Omental fat pad (tissue), 4 donors: ENCODE results near the gene FOXRED2. TPM values are rescaled to one million over a fixed set of nuclear protein-coding genes. Genes with fewer than 3 reads are reported as not detected.
"Not testable (repeated sequence)": the region's sequence is repeated elsewhere in the genome, so short reads cannot be mapped to it uniquely, and the experiment has no call there.

Source experiments
- ATAC-seq: fragments of 150-250 bp; one replicate; pipeline ENCODE4 v1.9.1; 2016; ENCODE audit warnings: mild to moderate bottlenecking, moderate library complexity; ENCODE audit not compliant: low FRiP score
- DNase-seq: peaks from one replicate; pipeline ENCODE4 v3.0.0-alpha.2; 2019; ENCODE audit warnings: low spot score
- total RNA-seq, 4 donors: library from RNA; depleted of rRNA; stranded (reverse); fragments of >200 nt; gene quantifications; one replicate each; pipeline ENCODE4 v1.1.0, GENCODE V29; 2016
- TF ChIP-seq, protein P1 (sequence below), 3 donors: fragments of 450-650 bp; IDR thresholded peaks; one replicate each; pipeline ENCODE4 v1.5.1; 2016 to 2017; ENCODE audit warnings: antibody characterized with exemption in 3 of 3, mild to moderate bottlenecking in 3 of 3, moderate library complexity in 2 of 3

FOXRED2 gene
- total RNA-seq, 4 donors from 2014 or later = 4.0 to 11.7 (median 5.1) TPM

DNA sequence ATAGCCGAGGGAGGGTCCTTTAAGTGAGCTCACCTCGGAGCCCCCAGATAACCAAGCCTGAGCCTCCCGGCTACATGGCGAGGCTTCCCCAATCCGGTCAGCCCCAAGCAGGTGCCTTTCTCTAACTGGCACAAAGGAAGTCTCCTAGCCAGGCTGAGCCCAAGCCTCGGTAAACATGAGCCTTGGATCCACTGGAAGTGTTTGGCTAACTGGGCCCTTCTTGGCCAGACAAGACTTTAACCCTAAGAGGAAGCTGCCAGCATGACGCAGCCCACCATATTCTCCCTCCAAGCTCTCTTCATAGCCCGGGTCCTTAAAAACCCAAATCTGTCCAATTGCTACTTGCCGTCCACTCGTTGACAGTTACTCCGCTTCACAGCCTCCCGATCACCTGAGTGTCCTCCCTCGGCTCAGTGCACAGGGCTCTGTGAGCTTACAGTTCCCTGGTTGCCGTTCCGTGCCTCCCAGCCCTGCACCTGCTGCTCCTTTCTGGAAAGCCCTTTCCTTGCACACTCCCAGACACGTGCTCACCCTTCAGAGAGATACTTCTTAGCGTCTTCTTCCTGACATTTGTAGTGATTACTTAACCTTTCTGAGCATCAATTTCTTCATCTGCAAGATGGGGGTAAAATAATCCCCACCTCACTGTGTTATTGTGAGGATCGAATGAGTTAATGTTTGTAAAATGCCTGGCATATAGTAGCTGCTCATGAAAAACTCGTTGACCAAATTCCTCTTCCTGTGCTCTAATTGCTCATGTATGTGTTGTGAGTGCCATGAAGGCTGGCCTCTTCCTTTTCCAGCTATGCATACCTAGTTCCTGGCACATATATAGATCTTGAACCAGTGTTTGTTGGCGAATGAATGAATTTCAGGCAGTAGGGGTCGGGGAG is 51.0 kb downstream of the FOXRED2 start:
- DNase-seq (no peak), ATAC-seq (peak; percentile 22)
- TF ChIP-seq, protein P1, sequence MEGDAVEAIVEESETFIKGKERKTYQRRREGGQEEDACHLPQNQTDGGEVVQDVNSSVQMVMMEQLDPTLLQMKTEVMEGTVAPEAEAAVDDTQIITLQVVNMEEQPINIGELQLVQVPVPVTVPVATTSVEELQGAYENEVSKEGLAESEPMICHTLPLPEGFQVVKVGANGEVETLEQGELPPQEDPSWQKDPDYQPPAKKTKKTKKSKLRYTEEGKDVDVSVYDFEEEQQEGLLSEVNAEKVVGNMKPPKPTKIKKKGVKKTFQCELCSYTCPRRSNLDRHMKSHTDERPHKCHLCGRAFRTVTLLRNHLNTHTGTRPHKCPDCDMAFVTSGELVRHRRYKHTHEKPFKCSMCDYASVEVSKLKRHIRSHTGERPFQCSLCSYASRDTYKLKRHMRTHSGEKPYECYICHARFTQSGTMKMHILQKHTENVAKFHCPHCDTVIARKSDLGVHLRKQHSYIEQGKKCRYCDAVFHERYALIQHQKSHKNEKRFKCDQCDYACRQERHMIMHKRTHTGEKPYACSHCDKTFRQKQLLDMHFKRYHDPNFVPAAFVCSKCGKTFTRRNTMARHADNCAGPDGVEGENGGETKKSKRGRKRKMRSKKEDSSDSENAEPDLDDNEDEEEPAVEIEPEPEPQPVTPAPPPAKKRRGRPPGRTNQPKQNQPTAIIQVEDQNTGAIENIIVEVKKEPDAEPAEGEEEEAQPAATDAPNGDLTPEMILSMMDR (IDR thresholded peaks at IDR 0.05) = no peak

- TF ChIP-seq, protein P1 (IDR thresholded peaks at IDR 0.05) = no peak
- ATAC-seq (peak; percentile 85), DNase-seq (peak; percentile 69)
Measured at GRCh38 chr22:36454916-36455570, 51.8 kb downstream of the FOXRED2 start.

DNA sequence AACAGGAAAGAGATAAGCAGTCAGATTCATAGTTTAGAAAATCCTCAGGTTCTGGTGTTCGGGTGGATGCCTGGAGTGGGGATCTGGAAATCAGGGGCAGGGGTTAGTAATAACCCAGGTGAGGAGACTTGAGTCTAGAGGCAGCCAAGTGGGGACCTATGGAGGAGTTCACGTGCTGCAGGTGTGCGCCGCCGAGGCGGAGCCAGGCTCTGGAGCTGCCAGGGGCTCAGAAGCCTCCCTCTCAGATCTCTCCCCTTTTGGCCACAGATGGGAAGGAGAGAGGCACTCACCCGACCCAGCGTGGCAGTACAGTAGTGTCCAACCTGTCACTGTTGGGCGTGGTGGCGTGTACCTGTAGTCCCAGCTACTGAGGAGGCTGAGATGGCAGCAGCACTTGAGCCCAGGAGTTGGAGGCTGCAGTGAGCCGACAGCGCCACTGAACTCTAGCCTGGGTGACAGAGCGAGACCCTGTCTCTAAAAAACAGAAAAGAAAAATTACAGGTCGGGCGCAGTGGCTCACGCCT is 52.9 kb downstream of the FOXRED2 start:
- DNase-seq = no peak
- no peak for ATAC-seq
- TF ChIP-seq, protein P1 (IDR thresholded peaks at IDR 0.05) = no peak

- ATAC-seq, DNase-seq: not testable (repeated sequence)
Measured at GRCh38 chr22:36452978-36453607, 53.7 kb downstream of the FOXRED2 start.

DNA sequence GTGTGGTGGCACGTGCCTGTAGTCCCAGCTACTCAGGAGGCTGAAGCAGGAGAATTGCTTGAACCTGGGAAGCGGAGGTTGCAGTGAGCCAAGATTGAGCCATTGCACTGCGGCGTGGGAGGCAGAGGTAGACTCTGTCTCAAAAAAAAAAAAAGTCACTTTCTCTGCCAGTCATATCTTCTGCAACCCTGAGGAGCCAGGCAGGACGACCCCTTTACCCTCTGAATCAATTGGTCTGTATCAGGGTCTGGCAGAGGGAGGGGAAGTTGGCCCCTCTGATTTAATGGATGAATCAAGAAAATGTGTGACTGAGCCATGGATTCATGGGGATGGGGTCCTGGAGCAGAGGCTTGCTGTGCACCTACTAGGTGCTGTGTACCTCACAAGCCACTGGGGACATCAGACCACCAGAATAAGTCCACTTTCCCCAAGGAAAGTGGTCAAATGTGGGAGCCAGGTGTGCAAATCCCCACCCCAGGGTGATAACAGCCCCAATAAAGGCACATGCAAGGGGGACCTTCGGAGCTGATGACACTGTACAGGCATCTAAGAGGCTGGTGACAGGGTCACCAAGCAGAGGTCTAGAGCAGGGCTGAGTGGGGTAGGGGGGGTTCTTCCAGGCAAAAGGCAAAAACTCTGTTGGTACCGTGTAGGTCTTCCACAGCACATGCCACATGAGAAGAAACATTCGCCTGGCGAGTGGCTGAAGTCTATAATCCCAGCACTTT is 54.4 kb downstream of the FOXRED2 start:
- no peak for DNase-seq
- TF ChIP-seq, protein P1 (IDR thresholded peaks at IDR 0.05) = no peak
- ATAC-seq = no peak

GRCh38 chr22:36450923-36451322 is 55.9 kb downstream of the FOXRED2 start:
- DNase-seq, ATAC-seq: not testable (repeated sequence)

- no peak for ATAC-seq
- no peak for DNase-seq
Measured at GRCh38 chr22:36449596-36450175, 57.2 kb downstream of the FOXRED2 start.

More at GRCh38 chr22:36449596-36450175, 57.2 kb downstream of the FOXRED2 start:
- TF ChIP-seq, protein P1 (IDR thresholded peaks at IDR 0.05) = no peak
